Body of pancreas (tissue), 4 donors: ENCODE measurements around the gene ARHGAP27. TPM values are rescaled to one million over a fixed set of nuclear protein-coding genes. Genes with fewer than 3 reads are reported as not detected.

Experiments
- ATAC-seq: fragments of 150-250 bp; one replicate; pipeline ENCODE4 v1.9.1; 2016
- DNase-seq, 4 donors: peaks; one replicate each; pipeline ENCODE4 v3.0.0-alpha.2; 2019
- H3K27ac ChIP-seq, 4 donors: fragments of 200-600 bp; sonication (generic); 1 replicate in 3 of 4; 2 replicates in 1 of 4; pipeline versions ENCODE4 v1.5.1 to v1.6.1; 2016 to 2019; ENCODE audit warnings: mild to moderate bottlenecking in 1 of 4, mixed read lengths in 1 of 4, moderate library complexity in 1 of 4
- H3K27me3 ChIP-seq, 2 donors: fragments of 200-600 bp; sonication (generic); one replicate each; pipeline ENCODE4 v1.6.0; 2016; ENCODE audit warnings: mild to moderate bottlenecking in 1 of 2
- H3K36me3 ChIP-seq, 2 donors: fragments of 200-600 bp; sonication (generic); replicated peaks in 1 of 2; 2 replicates each; pipeline ENCODE4 v1.5.1; 2016; ENCODE audit warnings: low read depth in 2 of 2; ENCODE audit not compliant: insufficient read depth in 1 of 2
- H3K4me1 ChIP-seq: fragments of 200-600 bp; sonication (generic); one replicate; pipeline ENCODE4 v1.6.0; 2016
- H3K4me3 ChIP-seq, 2 donors: fragments of 200-600 bp; sonication (generic); 1 replicate in 1 of 2; 2 replicates in 1 of 2; pipeline ENCODE4 v1.5.1; 2016 to 2019
- H3K9me3 ChIP-seq, 3 donors: fragments of 200-600 bp; sonication (generic); 1 replicate in 2 of 3; 2 replicates in 1 of 3; pipeline ENCODE4 v1.5.1; 2016
- POLR2A ChIP-seq, 3 donors: fragments of 450-650 bp; IDR thresholded peaks; one replicate each; pipeline ENCODE4 v1.6.1; 2016; ENCODE audit warnings: antibody characterized with exemption in 3 of 3, mild to moderate bottlenecking in 2 of 3
- WGBS, 2 donors: methylation state at CpG; one replicate each; pipeline ENCODE4 v1.1.5; 2017; 5-methylcytosine and 5-hydroxymethylcytosine counted together
- intact Hi-C: fragments of 100-400 bp; cut with DNase I; formaldehyde crosslinking; loops from one replicate; pipeline ENCODE4 v1.15.1; 2023
- total RNA-seq, 2 donors: library from RNA; depleted of rRNA; stranded (reverse); fragments of >200 nt; gene quantifications; one replicate each; pipeline ENCODE4 v1.1.0, GENCODE V29; 2016
- TF ChIP-seq, protein P1 (sequence below), 7 experiments: fragments of 450-650 bp in 4 of 7; fragments of 200-600 bp in 3 of 7; sonication (generic) in 3 of 7; IDR thresholded peaks; one replicate each; pipeline ENCODE4 v1.5.1; 2016 to 2019; ENCODE audit warnings: antibody characterized with exemption in 7 of 7

Gene ARHGAP27
- total RNA-seq, 2 donors from 2014 or later: 12.7 to 35.3 TPM

DNA sequence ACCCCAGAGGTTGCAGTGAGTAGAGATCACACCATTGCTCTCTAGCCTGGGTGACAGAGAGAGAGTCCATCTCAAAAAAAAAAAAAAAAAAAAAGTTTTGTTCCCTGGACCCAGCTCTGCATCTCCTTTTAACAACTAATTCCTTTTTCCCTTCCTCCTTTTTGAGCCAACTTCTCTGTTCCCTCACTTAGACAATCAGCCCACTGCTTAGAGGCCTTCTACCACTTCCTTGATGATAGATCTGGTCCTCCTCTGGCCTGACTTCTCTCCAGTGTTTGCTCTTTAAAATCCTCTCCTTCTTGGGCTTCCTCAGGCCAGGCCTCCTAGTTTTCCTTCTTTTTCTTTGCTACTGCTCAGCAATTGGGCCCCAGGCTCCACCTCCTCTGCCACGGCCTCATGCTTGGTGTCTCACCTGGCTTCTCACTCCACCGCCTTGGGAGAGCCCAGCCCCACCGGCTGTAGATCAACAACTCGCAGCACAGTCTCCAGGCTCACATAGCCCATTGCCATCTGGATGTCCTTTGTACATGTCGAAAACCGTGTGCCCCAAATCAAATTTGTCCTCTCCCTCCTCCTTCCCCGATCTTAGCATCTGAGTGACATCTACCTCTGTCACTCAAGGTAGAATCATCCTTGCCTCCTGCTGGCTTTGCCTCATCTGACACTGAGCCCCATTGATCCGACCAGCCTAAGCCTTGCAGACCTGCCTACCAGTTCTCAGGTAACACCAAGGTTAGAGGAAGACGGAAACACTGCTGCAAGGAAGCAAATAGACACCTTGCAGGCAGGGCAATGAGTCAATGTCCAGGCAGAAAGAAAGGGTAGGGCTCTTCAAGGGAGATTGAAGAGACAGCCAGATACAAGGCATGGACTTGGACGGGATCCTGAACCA lies 17.4 kb downstream of the ARHGAP27 start:
- DNase-seq (no peak), ATAC-seq (no peak)
- Histone ChIP-seq H3K36me3 (no peaks in the 10 kb centered on the region), H3K9me3 (no peaks in the 10 kb centered on the region), H3K4me3 (no peak overlapping the region), H3K27me3 (no peaks in the 10 kb centered on the region), H3K27ac (no peak overlapping the region), H3K4me1 (no peaks in the 10 kb centered on the region)
- intact Hi-C loops: no loop called here
- 85 to 87% methylated on average over 9 to 10 of the region's 10 CpGs for WGBS, 2 donors
- TF ChIP-seq POLR2A (IDR thresholded peaks at IDR 0.05): no peak
- TF ChIP-seq, protein P1, sequence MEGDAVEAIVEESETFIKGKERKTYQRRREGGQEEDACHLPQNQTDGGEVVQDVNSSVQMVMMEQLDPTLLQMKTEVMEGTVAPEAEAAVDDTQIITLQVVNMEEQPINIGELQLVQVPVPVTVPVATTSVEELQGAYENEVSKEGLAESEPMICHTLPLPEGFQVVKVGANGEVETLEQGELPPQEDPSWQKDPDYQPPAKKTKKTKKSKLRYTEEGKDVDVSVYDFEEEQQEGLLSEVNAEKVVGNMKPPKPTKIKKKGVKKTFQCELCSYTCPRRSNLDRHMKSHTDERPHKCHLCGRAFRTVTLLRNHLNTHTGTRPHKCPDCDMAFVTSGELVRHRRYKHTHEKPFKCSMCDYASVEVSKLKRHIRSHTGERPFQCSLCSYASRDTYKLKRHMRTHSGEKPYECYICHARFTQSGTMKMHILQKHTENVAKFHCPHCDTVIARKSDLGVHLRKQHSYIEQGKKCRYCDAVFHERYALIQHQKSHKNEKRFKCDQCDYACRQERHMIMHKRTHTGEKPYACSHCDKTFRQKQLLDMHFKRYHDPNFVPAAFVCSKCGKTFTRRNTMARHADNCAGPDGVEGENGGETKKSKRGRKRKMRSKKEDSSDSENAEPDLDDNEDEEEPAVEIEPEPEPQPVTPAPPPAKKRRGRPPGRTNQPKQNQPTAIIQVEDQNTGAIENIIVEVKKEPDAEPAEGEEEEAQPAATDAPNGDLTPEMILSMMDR (IDR thresholded peaks at IDR 0.05): no peak

- H3K36me3 ChIP-seq: no peaks in the 10 kb centered on the region
- H3K27me3 ChIP-seq: no peaks in the 10 kb centered on the region
- no peaks in the 10 kb centered on the region for H3K9me3 ChIP-seq
- H3K27ac ChIP-seq: no peak overlapping the region
- intact Hi-C loops: no loop called here
- ATAC-seq: peak; percentile 31
- no peak overlapping the region for H3K4me3 ChIP-seq
- WGBS, 2 donors: 66 to 92% methylated on average over 6 to 8 of the region's 9 CpGs
- TF ChIP-seq POLR2A (IDR thresholded peaks at IDR 0.05): no peak
- TF ChIP-seq, protein P1 (IDR thresholded peaks at IDR 0.05): no peak
- no peaks in the 10 kb centered on the region for H3K4me1 ChIP-seq
- peak in 1 of 4 donors; percentile 67 for DNase-seq
Observed at GRCh38 chr17:45413498-45413923, 19.2 kb downstream of the ARHGAP27 start.

DNA sequence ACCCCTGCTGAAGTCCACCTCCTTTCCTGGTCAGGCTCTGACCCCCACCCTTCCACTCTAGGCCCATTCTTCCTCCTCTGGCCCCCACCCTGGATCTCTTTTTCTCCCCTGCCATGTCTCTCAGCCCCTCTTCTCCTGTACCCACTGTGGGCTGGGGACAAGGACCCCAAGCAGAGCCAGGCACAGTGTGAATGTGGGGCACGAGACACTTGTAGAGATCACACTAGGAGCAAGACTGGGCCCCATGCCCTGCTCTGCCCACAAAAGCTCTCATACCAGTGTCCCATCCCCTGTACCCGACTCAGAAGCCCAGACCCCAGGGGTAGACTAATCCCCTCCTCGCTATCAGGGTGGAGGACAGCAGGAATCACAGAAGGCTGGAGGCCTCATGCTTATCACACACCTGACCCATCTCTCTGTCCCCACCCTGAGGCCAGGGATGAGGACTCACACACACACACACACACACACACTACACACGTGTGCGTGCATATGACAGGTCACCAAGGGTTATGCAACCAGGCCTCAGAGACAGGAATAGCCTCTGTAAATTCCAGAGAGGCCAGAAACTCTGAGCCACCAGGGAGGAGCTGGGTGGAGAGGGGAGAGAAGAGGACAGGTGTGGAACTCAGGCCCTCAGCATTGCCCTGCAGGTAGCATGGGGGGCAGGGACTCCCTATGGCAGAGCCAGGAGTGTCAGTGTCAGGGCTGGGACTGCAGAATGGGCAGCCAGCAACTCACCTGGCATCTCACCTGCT lies 21.1 kb downstream of the ARHGAP27 start:
- H3K4me1 ChIP-seq: no peaks in the 10 kb centered on the region
- TF ChIP-seq, protein P1 (IDR thresholded peaks at IDR 0.05): no peak
- no peak for TF ChIP-seq POLR2A (IDR thresholded peaks at IDR 0.05)
- H3K9me3 ChIP-seq: no peaks in the 10 kb centered on the region
- H3K36me3 ChIP-seq: no peaks in the 10 kb centered on the region
- WGBS, 2 donors: 79 to 85% methylated on average over 3 to 5 of the region's 5 CpGs
- H3K27me3 ChIP-seq: no peaks in the 10 kb centered on the region
- no peak overlapping the region for H3K4me3 ChIP-seq
- no peak for ATAC-seq
- intact Hi-C loops: no loop called here
- DNase-seq: no peak
- H3K27ac ChIP-seq: peak overlapping the region in 1 of 4 donors; percentile 49

- Histone ChIP-seq H3K9me3 (no peaks in the 10 kb centered on the region), H3K4me1 (no peaks in the 10 kb centered on the region), H3K27ac (peak overlapping the region in 2 of 4 donors; percentile 49 to 71), H3K36me3 (no peaks in the 10 kb centered on the region), H3K27me3 (no peaks in the 10 kb centered on the region), H3K4me3 (no peak overlapping the region)
- ATAC-seq (no peak), DNase-seq (peak in 1 of 4 donors; percentile 60)
- 65 to 82% methylated on average over 18 to 24 of the region's 24 CpGs for WGBS, 2 donors
- intact Hi-C loops: no loop called here
- no peak for TF ChIP-seq POLR2A (IDR thresholded peaks at IDR 0.05)
- TF ChIP-seq, protein P1 (IDR thresholded peaks at IDR 0.05): no peak
Observed at GRCh38 chr17:45410144-45411091, 22.3 kb downstream of the ARHGAP27 start.
